Measurements from ENCODE around the gene NLGN1. TPM values are rescaled to one million over a fixed set of nuclear protein-coding genes. Genes with fewer than 3 reads are reported as not detected.

Gene NLGN1
- total and polyA plus RNA-seq, 2 of the 8 experiments (the other 6 are each of a cell fraction or from before 2014, with no cell fraction given) = 7.8 to 14.8 TPM

- Histone ChIP-seq H2BK20ac (ENCODE audit: low read length) (no peak overlapping the region), H2BK12ac (ENCODE audit: low read depth, low read length) (no peak overlapping the region), H2BK5ac (ENCODE audit: low read depth, low read length) (no peak overlapping the region), H3K56ac (replicated peaks; ENCODE audit: insufficient read length, low read depth, low read length) (no peak overlapping the region), H4K8ac (ENCODE audit: extremely low read depth, insufficient read depth, low read length) (no peak overlapping the region), H3K4me3 (ENCODE audit: extremely low read depth in 1 of 4, insufficient read depth in 2 of 4, low read depth in 3 of 4, low read length in 4 of 4) (no peak overlapping the region), H2BK15ac (ENCODE audit: low read length) (no peak overlapping the region), H3K14ac (ENCODE audit: insufficient read length) (no peak overlapping the region), H3K9me3 (ENCODE audit: insufficient read depth in 2 of 2, low read depth in 1 of 2, low read length in 1 of 2) (no peaks in the 10 kb centered on the region), H3K27me3 (replicated peaks in 1 of 4; ENCODE audit: control insufficient read depth in 3 of 4, extremely low read depth in 1 of 4, insufficient read depth in 3 of 4, low read length in 3 of 4) (no peaks in the 10 kb centered on the region), H3K27ac (ENCODE audit: low read depth, low read length) (no peak overlapping the region), H4K20me1 (replicated peaks in 1 of 2; ENCODE audit: control insufficient read depth in 1 of 2, insufficient read depth in 2 of 2, low read length in 2 of 2) (no peaks in the 10 kb centered on the region), H3K79me1 (ENCODE audit: low read depth, low read length) (no peaks in the 10 kb centered on the region), H3K4ac (replicated peaks; ENCODE audit: insufficient read length, low read depth, low read length) (no peak overlapping the region), H4K5ac (ENCODE audit: insufficient read length, low read depth, low read length) (no peak overlapping the region), H3K36me3 (ENCODE audit: control insufficient read depth in 2 of 4, insufficient read depth in 4 of 4, low read length in 3 of 4) (no peaks in the 10 kb centered on the region), H3K79me2 (ENCODE audit: control insufficient read depth in 1 of 2, insufficient read depth in 2 of 2, low read length in 2 of 2) (no peaks in the 10 kb centered on the region), H3K23ac (ENCODE audit: insufficient read length) (no peak overlapping the region), H3K23me2 (ENCODE audit: low read depth, low read length) (no peaks in the 10 kb centered on the region; the same call in 1 of the 2 replicates), H3K18ac (ENCODE audit: extremely low read depth, low read length) (no peak overlapping the region), H2BK120ac (replicated peaks; ENCODE audit: low read depth, low read length) (no peak overlapping the region), H3K9ac (replicated peaks in 1 of 4; ENCODE audit: extremely low read depth in 1 of 4, low read depth in 3 of 4, low read length in 3 of 4) (no peak overlapping the region), H4K91ac (replicated peaks; ENCODE audit: insufficient read length, low read length) (no peak overlapping the region), H2AFZ (ENCODE audit: low read length) (no peak overlapping the region), H3K4me1 (replicated peaks in 1 of 4; ENCODE audit: control insufficient read depth in 3 of 4, insufficient read depth in 4 of 4, low read length in 3 of 4) (no peaks in the 10 kb centered on the region), H2AK5ac (ENCODE audit: low read depth, low read length) (no peak overlapping the region), H3K4me2 (ENCODE audit: insufficient read depth in 1 of 2, low read depth in 2 of 2, low read length in 2 of 2) (no peak overlapping the region)
- 90% methylated on average over 2 of the region's 2 CpGs; no CpG with 5 or more reads in 1 of the 2 experiments for WGBS, 2 experiments (ENCODE audit: extremely low coverage in 1 of 2, insufficient coverage in 1 of 2, insufficient read length in 1 of 2, insufficient replicate concordance in 2 of 2, low coverage in 1 of 2, low lambda C conversion rate in 2 of 2, missing lambda C conversion rate in 1 of 2)
- FAIRE-seq (no peak), DNase-seq (ENCODE audit: low read depth in 1 of 2, low spot score in 2 of 2) (no peak)
- ChIA-PET CTCF (ENCODE audit: partially characterized antibody) (no interaction called here), POLR2A (ENCODE audit: partially characterized antibody) (no interaction called here)
- no peak for TF ChIP-seq MAX (IDR thresholded peaks at IDR 0.05)
- TF ChIP-seq RFX5 (IDR thresholded peaks at IDR 0.05; ENCODE audit: borderline replicate concordance, low read depth, low read length) = no peak
- TF ChIP-seq TAF7 (optimal IDR thresholded peaks at IDR 0.05; ENCODE audit: borderline replicate concordance, low read depth, low read length) = no peak
These were observed 794.4 kb downstream of the NLGN1 start for GRCh38 chr3:174191895-174192294.
